ENCODE measurements around the gene HERC3.

The HERC3 gene

GRCh38 chr4:88725986-88726385 lies 133.7 kb downstream of the HERC3 start:
- DNase-seq (ENCODE audit: extremely low read depth, low read depth) = no peak

GRCh38 chr4:88728146-88728545 lies 135.9 kb downstream of the HERC3 start:
- TF ChIP-seq, protein P1, sequence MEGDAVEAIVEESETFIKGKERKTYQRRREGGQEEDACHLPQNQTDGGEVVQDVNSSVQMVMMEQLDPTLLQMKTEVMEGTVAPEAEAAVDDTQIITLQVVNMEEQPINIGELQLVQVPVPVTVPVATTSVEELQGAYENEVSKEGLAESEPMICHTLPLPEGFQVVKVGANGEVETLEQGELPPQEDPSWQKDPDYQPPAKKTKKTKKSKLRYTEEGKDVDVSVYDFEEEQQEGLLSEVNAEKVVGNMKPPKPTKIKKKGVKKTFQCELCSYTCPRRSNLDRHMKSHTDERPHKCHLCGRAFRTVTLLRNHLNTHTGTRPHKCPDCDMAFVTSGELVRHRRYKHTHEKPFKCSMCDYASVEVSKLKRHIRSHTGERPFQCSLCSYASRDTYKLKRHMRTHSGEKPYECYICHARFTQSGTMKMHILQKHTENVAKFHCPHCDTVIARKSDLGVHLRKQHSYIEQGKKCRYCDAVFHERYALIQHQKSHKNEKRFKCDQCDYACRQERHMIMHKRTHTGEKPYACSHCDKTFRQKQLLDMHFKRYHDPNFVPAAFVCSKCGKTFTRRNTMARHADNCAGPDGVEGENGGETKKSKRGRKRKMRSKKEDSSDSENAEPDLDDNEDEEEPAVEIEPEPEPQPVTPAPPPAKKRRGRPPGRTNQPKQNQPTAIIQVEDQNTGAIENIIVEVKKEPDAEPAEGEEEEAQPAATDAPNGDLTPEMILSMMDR (IDR thresholded peaks at IDR 0.05; ENCODE audit: low read depth, low read length) = no peak
- DNase-seq (ENCODE audit: extremely low read depth, low read depth) = no peak

More at GRCh38 chr4:88725986-88726385, 133.7 kb downstream of the HERC3 start:
- TF ChIP-seq, protein P1 (IDR thresholded peaks at IDR 0.05; ENCODE audit: low read depth, low read length) = no peak

DNA sequence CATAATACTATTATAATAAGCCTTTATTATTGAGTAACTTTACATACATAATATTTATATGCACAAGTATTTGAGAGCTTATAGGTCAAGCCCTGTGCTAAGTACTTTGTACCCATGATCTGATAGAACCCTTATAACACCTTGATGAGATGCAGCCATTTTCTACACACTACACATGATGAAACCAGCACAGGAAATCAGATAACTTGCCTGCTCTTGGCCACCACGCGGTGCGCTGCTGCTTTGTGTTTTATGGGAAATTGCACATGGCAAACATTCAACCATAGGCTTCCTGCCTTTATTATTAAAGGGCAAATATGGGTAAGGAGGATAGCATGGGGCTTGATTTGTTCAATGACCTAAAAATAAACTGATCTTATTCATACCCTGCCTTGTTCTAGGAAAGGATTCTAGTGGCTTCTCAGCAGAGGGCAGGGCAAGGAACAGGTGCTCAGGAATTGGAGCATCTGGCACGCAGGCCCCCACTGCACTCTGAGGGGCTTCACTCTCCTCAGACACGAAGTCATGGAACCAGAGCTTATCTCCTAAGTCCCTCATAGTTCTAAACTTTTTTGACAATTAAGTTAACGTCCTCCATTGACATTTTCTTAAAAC lies 137.0 kb downstream of the HERC3 start:
- TF ChIP-seq, protein P1 (IDR thresholded peaks at IDR 0.05; ENCODE audit: low read depth, low read length) = no peak
- no peak for DNase-seq (ENCODE audit: extremely low read depth, low read depth)

- TF ChIP-seq, protein P1 (IDR thresholded peaks at IDR 0.05; ENCODE audit: low read depth, low read length) = no peak
- DNase-seq (ENCODE audit: extremely low read depth, low read depth) = no peak
Observed at GRCh38 chr4:88730811-88731210, 138.5 kb downstream of the HERC3 start.

GRCh38 chr4:88731381-88731780 lies 139.1 kb downstream of the HERC3 start:
- DNase-seq (ENCODE audit: extremely low read depth, low read depth) = no peak
- TF ChIP-seq, protein P1 (IDR thresholded peaks at IDR 0.05; ENCODE audit: low read depth, low read length) = no peak

GRCh38 chr4:88732714-88733368 lies 140.6 kb downstream of the HERC3 start:
- DNase-seq (ENCODE audit: extremely low read depth, low read depth) = no peak
- TF ChIP-seq, protein P1 (IDR thresholded peaks at IDR 0.05; ENCODE audit: low read depth, low read length) = no peak

- TF ChIP-seq, protein P1 (IDR thresholded peaks at IDR 0.05; ENCODE audit: low read depth, low read length) = no peak
- DNase-seq (ENCODE audit: extremely low read depth, low read depth) = no peak
Observed at GRCh38 chr4:88734403-88734949, 142.2 kb downstream of the HERC3 start.
